Measurements from ENCODE around the gene PLET1.

GRCh38 chr11:112238041-112238440 is 22.6 kb downstream of the PLET1 start:
- no peak for TF ChIP-seq POLR2A (IDR thresholded peaks at IDR 0.05)
- no peak for TF ChIP-seq CTCF (IDR thresholded peaks at IDR 0.05 in 8 of 11, conservative IDR thresholded peaks at IDR 0.05 in 3 of 11)
